IMR-90 (cell line): ENCODE results near the gene RNF103.

Experiments used
- POLR2A ChIP-seq: IDR thresholded peaks from 2 replicates; pipeline ENCODE4 v1.6.1; 2012; ENCODE audit warnings: mild to moderate bottlenecking, low read depth, low read length
- SMC3 ChIP-seq: fragments of 150-350 bp; IDR thresholded peaks from 2 replicates; pipeline ENCODE4 v1.6.1; 2016; ENCODE audit warnings: low read depth, mild to moderate bottlenecking, antibody characterized with exemption, low read length, moderate library complexity
- TF ChIP-seq, protein P1 (sequence below): conservative IDR thresholded peaks from 2 replicates; pipeline ENCODE4 v1.5.1; 2012; ENCODE audit warnings: mild to moderate bottlenecking, low read depth, low read length, improper control_type of control experiment

DNA sequence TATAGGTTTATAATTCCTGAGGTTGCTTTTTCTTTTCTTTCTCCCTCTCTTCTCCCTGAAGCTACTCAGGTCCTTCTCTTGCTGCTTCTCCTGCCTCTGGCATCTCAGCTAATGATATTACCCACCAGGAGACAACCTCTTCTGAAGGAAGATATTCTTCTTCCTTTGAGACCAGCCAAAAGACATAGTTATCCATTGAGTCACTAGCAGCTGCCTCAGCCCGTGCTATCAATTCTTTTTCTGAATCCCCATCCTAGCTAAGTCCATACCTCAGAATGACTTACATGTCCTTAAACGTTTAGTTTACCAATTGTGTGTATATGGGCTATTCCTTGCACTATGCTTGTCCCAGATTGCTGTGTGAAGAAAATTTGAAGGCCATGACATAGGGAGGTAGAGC lies 25.0 kb upstream of the RNF103 start:
- no peak for TF ChIP-seq SMC3
- TF ChIP-seq POLR2A: no peak
- TF ChIP-seq, protein P1, sequence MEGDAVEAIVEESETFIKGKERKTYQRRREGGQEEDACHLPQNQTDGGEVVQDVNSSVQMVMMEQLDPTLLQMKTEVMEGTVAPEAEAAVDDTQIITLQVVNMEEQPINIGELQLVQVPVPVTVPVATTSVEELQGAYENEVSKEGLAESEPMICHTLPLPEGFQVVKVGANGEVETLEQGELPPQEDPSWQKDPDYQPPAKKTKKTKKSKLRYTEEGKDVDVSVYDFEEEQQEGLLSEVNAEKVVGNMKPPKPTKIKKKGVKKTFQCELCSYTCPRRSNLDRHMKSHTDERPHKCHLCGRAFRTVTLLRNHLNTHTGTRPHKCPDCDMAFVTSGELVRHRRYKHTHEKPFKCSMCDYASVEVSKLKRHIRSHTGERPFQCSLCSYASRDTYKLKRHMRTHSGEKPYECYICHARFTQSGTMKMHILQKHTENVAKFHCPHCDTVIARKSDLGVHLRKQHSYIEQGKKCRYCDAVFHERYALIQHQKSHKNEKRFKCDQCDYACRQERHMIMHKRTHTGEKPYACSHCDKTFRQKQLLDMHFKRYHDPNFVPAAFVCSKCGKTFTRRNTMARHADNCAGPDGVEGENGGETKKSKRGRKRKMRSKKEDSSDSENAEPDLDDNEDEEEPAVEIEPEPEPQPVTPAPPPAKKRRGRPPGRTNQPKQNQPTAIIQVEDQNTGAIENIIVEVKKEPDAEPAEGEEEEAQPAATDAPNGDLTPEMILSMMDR: no peak
